DOHH2 (cell line): Measurements from ENCODE around the gene NDUFAF2.

Source experiments
- CTCF ChIP-seq: fragments of 200-600 bp; sonication (generic); IDR thresholded peaks from one replicate; pipeline ENCODE4 v1.5.1; 2014; ENCODE audit warnings: antibody characterized with exemption, mild to moderate bottlenecking, low read depth, low read length; ENCODE audit not compliant: poor library complexity, severe bottlenecking
- EZH2phosphoT487 ChIP-seq: fragments of 200-600 bp; sonication (generic); IDR thresholded peaks from 2 replicates; pipeline ENCODE4 v1.6.1; 2017; ENCODE audit warnings: borderline replicate concordance, mild to moderate bottlenecking, antibody characterized with exemption, low read length, moderate library complexity, mixed read lengths

GRCh38 chr5:60927450-60927849 is 17.6 kb upstream of the NDUFAF2 start:
- TF ChIP-seq CTCF, result no peak
- no peak for TF ChIP-seq EZH2phosphoT487
